PFSK-1 (cell line): ENCODE results near the gene KRT73.

Experiments used
- POLR2AphosphoS5 ChIP-seq: IDR thresholded peaks from 2 replicates; pipeline ENCODE4 v1.6.1; 2012; ENCODE audit warnings: low read depth, mild to moderate bottlenecking, control low read depth, low read length, moderate library complexity
- TF ChIP-seq, protein P1 (sequence below), 2 experiments: IDR thresholded peaks; 2 replicates each; pipeline versions ENCODE4 v1.6.1 to v1.8.0; 2011 to 2012; ENCODE audit warnings: low read depth in 2 of 2, low read length in 2 of 2, control low read depth in 1 of 2, inconsistent platforms in 1 of 2, mild to moderate bottlenecking in 1 of 2, moderate library complexity in 1 of 2; ENCODE audit not compliant: insufficient read depth in 1 of 2

DNA sequence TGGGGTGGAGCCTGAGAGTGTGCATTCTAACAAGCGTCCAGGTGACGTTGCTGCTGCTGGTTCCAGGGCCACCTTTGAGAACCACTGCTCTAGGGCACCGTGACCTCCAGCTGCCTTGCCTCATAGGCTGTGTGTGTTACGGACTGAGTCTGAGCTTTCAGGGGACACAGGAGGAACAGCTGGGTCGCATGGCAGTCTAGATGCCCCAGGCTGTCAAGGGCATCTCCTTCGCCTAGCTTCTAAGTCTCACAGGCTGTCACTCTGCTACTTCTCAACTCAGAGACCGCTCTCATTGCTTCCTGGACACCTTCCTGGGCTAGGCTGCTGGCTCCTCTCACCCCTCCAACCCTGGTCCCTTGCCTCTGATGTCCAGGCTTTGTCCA is 965 bp downstream of the KRT73 start:
- TF ChIP-seq, protein P1, sequence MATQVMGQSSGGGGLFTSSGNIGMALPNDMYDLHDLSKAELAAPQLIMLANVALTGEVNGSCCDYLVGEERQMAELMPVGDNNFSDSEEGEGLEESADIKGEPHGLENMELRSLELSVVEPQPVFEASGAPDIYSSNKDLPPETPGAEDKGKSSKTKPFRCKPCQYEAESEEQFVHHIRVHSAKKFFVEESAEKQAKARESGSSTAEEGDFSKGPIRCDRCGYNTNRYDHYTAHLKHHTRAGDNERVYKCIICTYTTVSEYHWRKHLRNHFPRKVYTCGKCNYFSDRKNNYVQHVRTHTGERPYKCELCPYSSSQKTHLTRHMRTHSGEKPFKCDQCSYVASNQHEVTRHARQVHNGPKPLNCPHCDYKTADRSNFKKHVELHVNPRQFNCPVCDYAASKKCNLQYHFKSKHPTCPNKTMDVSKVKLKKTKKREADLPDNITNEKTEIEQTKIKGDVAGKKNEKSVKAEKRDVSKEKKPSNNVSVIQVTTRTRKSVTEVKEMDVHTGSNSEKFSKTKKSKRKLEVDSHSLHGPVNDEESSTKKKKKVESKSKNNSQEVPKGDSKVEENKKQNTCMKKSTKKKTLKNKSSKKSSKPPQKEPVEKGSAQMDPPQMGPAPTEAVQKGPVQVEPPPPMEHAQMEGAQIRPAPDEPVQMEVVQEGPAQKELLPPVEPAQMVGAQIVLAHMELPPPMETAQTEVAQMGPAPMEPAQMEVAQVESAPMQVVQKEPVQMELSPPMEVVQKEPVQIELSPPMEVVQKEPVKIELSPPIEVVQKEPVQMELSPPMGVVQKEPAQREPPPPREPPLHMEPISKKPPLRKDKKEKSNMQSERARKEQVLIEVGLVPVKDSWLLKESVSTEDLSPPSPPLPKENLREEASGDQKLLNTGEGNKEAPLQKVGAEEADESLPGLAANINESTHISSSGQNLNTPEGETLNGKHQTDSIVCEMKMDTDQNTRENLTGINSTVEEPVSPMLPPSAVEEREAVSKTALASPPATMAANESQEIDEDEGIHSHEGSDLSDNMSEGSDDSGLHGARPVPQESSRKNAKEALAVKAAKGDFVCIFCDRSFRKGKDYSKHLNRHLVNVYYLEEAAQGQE (IDR thresholded peaks at IDR 0.05; ENCODE audit: insufficient read depth in 1 of 2, low read depth in 2 of 2, low read length in 2 of 2), result no peak
- TF ChIP-seq POLR2AphosphoS5, result no peak
